K562 (cell line): Measurements from ENCODE around the gene CKMT2. TPM values are rescaled to one million over a fixed set of nuclear protein-coding genes. Genes with fewer than 3 reads are reported as not detected.

Experiments used
- ATAC-seq: fragments of 200-7000 bp; cut with Tn5 transposase; 3 replicates; pipeline ENCODE4 v1.9.1; 2020; ENCODE audit warnings: moderate library complexity
- BruUV-seq: library from RNA; stranded (reverse); fragments of 400-500 nt; replicated peaks from 2 replicates; lab custom pipeline; 2021; lab: Mats Ljungman, UMichigan
- CTCF ChIA-PET: fragments of 300-600 bp; formaldehyde crosslinking; extraction: SDS; loops from one replicate; lab custom pipeline; 2021; ENCODE audit warnings: low intra/inter-chr PET ratio; lab: Yijun Ruan, JAX
- POLR2A ChIA-PET: fragments of 300-600, 350-650 bp; sonication (Branson Sonifier 250); formaldehyde crosslinking; extraction: SDS; loops from one replicate; lab custom pipeline; 2021; ENCODE audit warnings: antibody characterized with exemption, inconsistent platforms; lab: Yijun Ruan, JAX
- DNase-seq, 4 experiments: peaks; one replicate each; pipeline versions ENCODE4 v3.0.0 to v3.0.0-alpha.2; 2011 to 2018; ENCODE audit warnings: low spot score in 3 of 4, mixed read lengths in 3 of 4; ENCODE audit errors: extremely low read depth in 1 of 4
- FAIRE-seq: peaks from 2 replicates; lab custom pipeline; 2011; peaks lifted over from hg19 to GRCh38; lab: Jason Lieb, UNC
- H2AFZ ChIP-seq: 2 replicates; pipeline ENCODE4 v1.6.0; 2011; ENCODE audit warnings: low read depth, low read length, control low read depth, inconsistent platforms
- H3K27ac ChIP-seq: fragments of 200-600 bp; 3 replicates; pipeline ENCODE4 v1.8.0; 2011; ENCODE audit warnings: low read depth, mild to moderate bottlenecking, control low read depth, inconsistent platforms, low read length, moderate library complexity, mixed read lengths; ENCODE audit errors: extremely low read depth
- H3K27me3 ChIP-seq, 2 experiments: fragments of 300-600 bp in 1 of 2; 2 replicates in 1 of 2; 3 replicates in 1 of 2; pipeline versions ENCODE4 v1.6.0 to v1.8.0; 2011; ENCODE audit warnings: inconsistent platforms in 2 of 2, low read length in 2 of 2, mild to moderate bottlenecking in 1 of 2, mixed read lengths in 1 of 2, moderate library complexity in 1 of 2; ENCODE audit not compliant: control insufficient read depth in 2 of 2, insufficient read depth in 2 of 2
- H3K36me3 ChIP-seq: fragments of 300-600 bp; 3 replicates; pipeline ENCODE4 v1.8.0; 2011; ENCODE audit warnings: mild to moderate bottlenecking, low read length, inconsistent platforms; ENCODE audit not compliant: control insufficient read depth, insufficient read depth
- H3K4me1 ChIP-seq, 2 experiments: fragments of 200-600 bp in 1 of 2; replicated peaks in 1 of 2; 2 replicates in 1 of 2; 3 replicates in 1 of 2; pipeline versions ENCODE4 v1.5.1 to v1.8.0; 2011; ENCODE audit warnings: inconsistent platforms in 2 of 2, low read length in 2 of 2, mild to moderate bottlenecking in 1 of 2, mixed read lengths in 1 of 2, moderate library complexity in 1 of 2; ENCODE audit not compliant: control insufficient read depth in 2 of 2, insufficient read depth in 2 of 2
- H3K4me2 ChIP-seq: 2 replicates; pipeline ENCODE4 v1.6.1; 2011; ENCODE audit warnings: low read length, control low read depth, inconsistent platforms, mixed read lengths; ENCODE audit not compliant: insufficient read depth
- H3K4me3 ChIP-seq: fragments of 200-600 bp; sonication (generic), shearing (Covaris generic); 2 replicates; pipeline ENCODE4 v1.5.1; 2016; ENCODE audit warnings: control low read depth, inconsistent platforms
- H3K79me2 ChIP-seq: fragments of 200-600 bp; 3 replicates; pipeline ENCODE4 v1.8.0; 2011; ENCODE audit warnings: low read length, inconsistent platforms; ENCODE audit not compliant: control insufficient read depth, insufficient read depth
- H3K9ac ChIP-seq, 2 experiments: 2 replicates each; pipeline versions ENCODE4 v1.6.0 to v1.6.1; 2011; ENCODE audit warnings: low read depth in 2 of 2, low read length in 2 of 2, control low read depth in 1 of 2, inconsistent platforms in 1 of 2, mild to moderate bottlenecking in 1 of 2, mixed read lengths in 1 of 2; ENCODE audit not compliant: insufficient read depth in 1 of 2
- H3K9me1 ChIP-seq: one replicate; pipeline ENCODE4 v1.6.0; 2011; ENCODE audit warnings: inconsistent platforms, mild to moderate bottlenecking, low read length, moderate library complexity; ENCODE audit not compliant: control insufficient read depth, insufficient read depth
- H3K9me3 ChIP-seq: replicated peaks from 2 replicates; pipeline ENCODE4 v1.5.1; 2011; ENCODE audit warnings: low read depth, low read length, inconsistent platforms; ENCODE audit not compliant: control insufficient read depth, insufficient read depth
- H4K20me1 ChIP-seq: replicated peaks from 2 replicates; pipeline ENCODE4 v1.6.1; 2011; ENCODE audit warnings: low read length, inconsistent platforms, mixed read lengths; ENCODE audit not compliant: control insufficient read depth, insufficient read depth
- RNF219 ChIP-seq: fragments of 250-450 bp; sonication (Bioruptor Pico); IDR thresholded peaks from 2 replicates; pipeline ENCODE4 v1.5.0; 2022; ENCODE audit warnings: mild to moderate bottlenecking
- SIX5 ChIP-seq, 2 experiments: IDR thresholded peaks; 2 replicates each; pipeline ENCODE4 v1.6.1; 2011; ENCODE audit warnings: low read length in 2 of 2, borderline replicate concordance in 1 of 2, low read depth in 1 of 2, mild to moderate bottlenecking in 1 of 2, moderate library complexity in 1 of 2; ENCODE audit not compliant: insufficient read depth in 1 of 2
- WGBS: fragments of 100-300 bp; shearing (Covaris generic); methylation state at CpG from one replicate; pipeline ENCODE4 v1.1.6; 2016; ENCODE audit warnings: low coverage, mixed read lengths; ENCODE audit not compliant: insufficient coverage; ENCODE audit errors: missing lambda C conversion rate; 5-methylcytosine and 5-hydroxymethylcytosine counted together
- in situ Hi-C: fragments of 300-500 bp; cut with MboI; formaldehyde crosslinking; loops from 4 replicates; pipeline ENCODE4 v1.15.0; 2018; ENCODE audit warnings: inconsistent platforms, mixed read lengths
- intact Hi-C: fragments of 100-400 bp; cut with micrococcal nuclease; formaldehyde crosslinking; loops from 2 replicates; pipeline ENCODE4 v1.14.2; 2022
- polyA plus RNA-seq, 8 experiments: library from polyadenylated mRNA; depleted of rRNA in 4 of 8; stranded (reverse) in 5 of 8; unstranded in 3 of 8; fragments of >200 nt; fragmentation: Nextera tagmentation in 2 of 8; fragmentation: Illumina TruSeq in 1 of 8; extraction: Ambion mirVana in 2 of 8; extraction: Trizol in 1 of 8; gene quantifications; 2 replicates each; pipeline versions ENCODE4 v1.2.1 to v1.2.3, GENCODE V29; 2011 to 2014; ENCODE audit warnings: inconsistent platforms in 1 of 8, missing spikeins in 1 of 8
- total RNA-seq, 7 experiments: library from RNA; depleted of rRNA in 6 of 7; stranded (reverse); fragments of >200 nt in 6 of 7; fragmentation: Illumina TruSeq in 2 of 7; extraction: Trizol in 2 of 7; gene quantifications; 2 replicates each; pipeline versions ENCODE4 v1.2.1 to v1.2.3, GENCODE V29; 2011 to 2021; ENCODE audit warnings: low replicate concordance in 1 of 7

Gene CKMT2
- total and polyA plus RNA-seq, 9 of the 15 experiments (the other 6 are each of a cell fraction or from before 2014, with no cell fraction given), result 0.03 TPM; not detected in 8

GRCh38 chr5:81300921-81301270, 67.8 kb downstream of the CKMT2 start:
- H4K20me1 ChIP-seq, result no peaks in the 10 kb centered on the region
- peak overlapping the region; percentile 94 for H3K4me2 ChIP-seq
- DNase-seq (no peak), FAIRE-seq (no peak), ATAC-seq (no peak)
- peak overlapping the region; percentile 94 to 97; a peak in 3 of 4 replicates for H3K9ac ChIP-seq
- H3K4me3 ChIP-seq, result peak overlapping the region; percentile 76
- BruUV-seq, result TSS peak; percentile 80
- H2AFZ ChIP-seq, result peak overlapping the region; percentile 97
- H3K9me1 ChIP-seq, result peaks cover 3% of the 10 kb centered on the region
- H3K9me3 ChIP-seq, result no peaks in the 10 kb centered on the region
- no peaks in the 10 kb centered on the region for H3K27me3 ChIP-seq
- peaks cover 3 to 8% of the 10 kb centered on the region in 2 experiments for H3K4me1 ChIP-seq
- intact Hi-C loops (no loop called here), in situ Hi-C loops (no loop called here)
- ChIA-PET CTCF (no interaction called here), POLR2A (interaction anchor here (0.5 to 2.3 kb wide), 6 partner anchors 9 to 95 kb away, joined by 3 to 10 read pairs (median 4); no protein-coding TSS in a partner anchor)
- TF ChIP-seq RNF219 (no peak), SIX5 (IDR thresholded peaks at IDR 0.05; ENCODE audit: borderline replicate concordance in 1 of 2, insufficient read depth in 1 of 2, low read depth in 1 of 2, low read length in 2 of 2) (0 out of 4 replicates have a peak, but pooled peaks of 1 of the 2 experiments have one; percentile 3)
- 0% methylated on average over 2 of the region's 2 CpGs for WGBS
- peaks cover 18% of the 10 kb centered on the region; the same call in 2 of the 3 replicates for H3K36me3 ChIP-seq
- peak overlapping the region; percentile 93 for H3K27ac ChIP-seq
- H3K79me2 ChIP-seq, result peaks cover 51% of the 10 kb centered on the region
